ENCODE data around the gene EHBP1.

DNA sequence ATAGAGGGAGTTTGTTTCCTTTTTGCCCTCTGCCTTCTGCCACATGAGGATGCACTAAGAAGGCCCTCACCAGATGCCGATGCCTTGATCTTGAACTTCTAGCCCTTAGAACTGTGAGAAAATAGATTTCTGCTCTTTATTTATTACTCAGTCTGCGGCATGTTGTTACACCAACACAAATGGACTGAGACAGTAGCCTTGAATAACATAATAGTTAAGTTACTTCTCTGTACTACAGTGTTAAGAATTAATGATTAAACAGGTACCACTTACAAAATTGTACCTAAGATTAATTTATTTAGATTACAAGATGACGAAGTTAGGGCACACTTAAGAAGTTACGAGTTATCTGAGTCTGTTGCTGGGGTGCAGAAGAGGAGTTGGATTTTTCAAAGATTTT, 42.4 kb downstream of the EHBP1 start:
- no peak for TF ChIP-seq POLR2AphosphoS5 (IDR thresholded peaks at IDR 0.05; ENCODE audit: low read depth, low read length)
- no peak for TF ChIP-seq REST (IDR thresholded peaks at IDR 0.05; ENCODE audit: insufficient read depth in 1 of 2, low read depth in 2 of 2, low read length in 2 of 2)
- no peak for TF ChIP-seq TAF1 (IDR thresholded peaks at IDR 0.05; ENCODE audit: borderline replicate concordance, insufficient read depth, low read length)
- TF ChIP-seq FOXP2 (optimal IDR thresholded peaks at IDR 0.05; ENCODE audit: borderline replicate concordance, extremely low read depth, extremely low read length, insufficient read depth) = no peak
- TF ChIP-seq SIN3A (IDR thresholded peaks at IDR 0.05; ENCODE audit: borderline replicate concordance, insufficient read depth, low read length) = no peak
